Ectodermal cell (in vitro differentiated cells): Measurements from ENCODE around the gene DRAXIN.

ENCODE experiments used
- H3K27ac ChIP-seq: 2 replicates; pipeline ENCODE4 v1.7.0; 2013; ENCODE audit warnings: mild to moderate bottlenecking, low read depth, low read length; ENCODE audit not compliant: insufficient read depth, poor library complexity, severe bottlenecking
- H3K27me3 ChIP-seq: 2 replicates; pipeline ENCODE4 v1.7.0; 2013; ENCODE audit warnings: mild to moderate bottlenecking, low read length; ENCODE audit not compliant: insufficient read depth, control insufficient read depth, poor library complexity, severe bottlenecking
- H3K36me3 ChIP-seq: one replicate; pipeline ENCODE4 v1.7.0; 2013; ENCODE audit warnings: low read length; ENCODE audit not compliant: control insufficient read depth, insufficient read depth
- H3K4me1 ChIP-seq: one replicate; pipeline ENCODE4 v1.7.0; 2013; ENCODE audit warnings: low read length; ENCODE audit not compliant: control insufficient read depth, insufficient read depth
- H3K4me3 ChIP-seq: 2 replicates; pipeline ENCODE4 v1.7.0; 2013; ENCODE audit warnings: low read depth, low read length, control low read depth; ENCODE audit not compliant: insufficient read depth
- H3K9me3 ChIP-seq: 2 replicates; pipeline ENCODE4 v1.7.0; 2013; ENCODE audit warnings: mild to moderate bottlenecking, low read length, moderate library complexity; ENCODE audit not compliant: control insufficient read depth
- WGBS, 2 experiments: methylation state at CpG; one replicate each; pipeline ENCODE4 v1.1.7; 2013; ENCODE audit warnings: missing lambda C conversion rate in 2 of 2; 5-methylcytosine and 5-hydroxymethylcytosine counted together

The DRAXIN gene

GRCh38 chr1:11649237-11649623, 42.3 kb upstream of the DRAXIN start:
- Histone ChIP-seq H3K36me3 (no peaks in the 10 kb centered on the region), H3K9me3 (no peaks in the 10 kb centered on the region), H3K4me3 (no peak overlapping the region), H3K4me1 (peaks cover 15% of the 10 kb centered on the region), H3K27ac (no peak overlapping the region), H3K27me3 (peaks cover 65% of the 10 kb centered on the region)
- 39% methylated on average over 8 of the region's 9 CpGs for WGBS, 2 experiments

- WGBS, 2 experiments = 45 to 54% methylated on average over 21 of the region's 21 CpGs
- no peak overlapping the region for H3K27ac ChIP-seq
- no peaks in the 10 kb centered on the region for H3K36me3 ChIP-seq
- H3K9me3 ChIP-seq = no peaks in the 10 kb centered on the region
- peaks cover 69% of the 10 kb centered on the region for H3K27me3 ChIP-seq
- peaks cover 15% of the 10 kb centered on the region for H3K4me1 ChIP-seq
- H3K4me3 ChIP-seq = peak overlapping the region; percentile 10
Measured at GRCh38 chr1:11649624-11650330, 41.7 kb upstream of the DRAXIN start.

DNA sequence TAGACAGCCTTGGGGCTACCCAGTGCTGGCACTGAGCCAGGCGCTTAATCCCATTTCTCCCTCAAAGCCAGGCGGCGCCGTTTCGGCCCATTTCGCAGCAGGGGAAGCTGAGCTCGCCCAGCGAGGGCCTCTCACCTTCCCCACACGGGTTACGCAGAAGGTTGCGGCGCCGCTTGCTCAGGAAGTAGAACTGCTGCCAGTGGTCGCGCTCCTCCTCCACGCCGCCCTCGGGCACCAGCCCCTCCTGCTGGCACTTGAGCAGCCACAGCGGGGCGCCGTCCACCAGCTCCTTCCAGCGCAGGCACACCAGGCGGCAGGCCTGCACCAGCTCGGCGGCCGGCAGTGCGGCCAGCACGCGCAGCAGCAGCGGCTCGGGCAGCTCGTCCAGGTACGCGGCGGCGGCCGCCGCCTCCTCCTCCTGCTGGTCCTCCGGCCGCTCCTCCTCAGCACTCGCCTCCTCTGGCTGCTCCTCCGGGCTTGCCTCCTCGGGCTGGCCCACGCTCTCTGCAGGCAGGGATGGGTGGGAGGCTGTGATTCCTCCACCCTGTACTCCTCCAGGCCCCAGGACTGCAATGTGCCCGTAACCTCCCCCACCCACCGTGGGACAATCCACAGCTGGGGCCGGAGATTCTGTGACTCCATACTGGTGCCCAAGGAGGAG, 41.0 kb upstream of the DRAXIN start:
- 6 to 8% methylated on average over 47 of the region's 47 CpGs for WGBS, 2 experiments
- peaks cover 71% of the 10 kb centered on the region for H3K27me3 ChIP-seq
- peaks cover 17% of the 10 kb centered on the region for H3K4me1 ChIP-seq

GRCh38 chr1:11651017-11651416, 40.5 kb upstream of the DRAXIN start:
- 85 to 87% methylated on average over 3 to 4 of the region's 4 CpGs for WGBS, 2 experiments
- peaks cover 77% of the 10 kb centered on the region for H3K27me3 ChIP-seq

More for the DNA sequence above, 41.0 kb upstream of the DRAXIN start:
- Histone ChIP-seq H3K36me3 (no peaks in the 10 kb centered on the region), H3K4me3 (peak overlapping the region; percentile 10), H3K27ac (no peak overlapping the region), H3K9me3 (no peaks in the 10 kb centered on the region)

DNA sequence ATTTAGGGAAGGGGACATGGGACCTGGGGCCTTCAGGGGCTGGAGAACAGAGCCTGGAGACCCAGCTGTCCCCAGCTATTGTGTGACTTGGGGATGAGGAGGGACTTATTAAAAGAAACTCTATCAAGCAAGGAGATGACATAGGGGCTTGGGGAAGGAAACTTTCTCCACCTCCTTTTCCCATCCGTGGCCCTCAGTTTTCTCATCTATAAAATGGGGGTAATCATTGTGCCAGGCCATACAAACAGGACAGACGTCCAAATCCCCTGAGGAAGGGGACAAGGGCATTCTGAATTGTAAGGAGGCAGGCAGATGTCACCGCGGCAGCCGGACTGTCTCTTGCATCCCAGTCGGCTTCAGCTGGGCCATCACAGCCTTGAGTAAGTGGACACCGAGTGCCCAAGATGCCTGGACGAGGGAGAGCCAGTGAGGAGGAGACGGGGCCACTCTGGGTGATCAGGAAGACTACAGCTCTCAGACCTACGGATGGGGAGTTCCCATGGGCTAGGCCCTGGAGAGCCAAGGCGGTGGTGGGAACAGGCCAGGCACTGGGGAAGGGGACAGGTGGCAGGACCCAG, 39.2 kb upstream of the DRAXIN start:
- peaks cover 21% of the 10 kb centered on the region for H3K4me1 ChIP-seq
- H3K9me3 ChIP-seq = no peaks in the 10 kb centered on the region
- WGBS, 2 experiments = 93 to 95% methylated on average over 11 of the region's 11 CpGs
- no peaks in the 10 kb centered on the region for H3K36me3 ChIP-seq
- H3K4me3 ChIP-seq = no peak overlapping the region
- H3K27ac ChIP-seq = no peak overlapping the region
- peaks cover 77% of the 10 kb centered on the region for H3K27me3 ChIP-seq

More at GRCh38 chr1:11651017-11651416, 40.5 kb upstream of the DRAXIN start:
- H3K9me3 ChIP-seq = no peaks in the 10 kb centered on the region
- H3K27ac ChIP-seq = no peak overlapping the region
- H3K4me3 ChIP-seq = no peak overlapping the region
- H3K4me1 ChIP-seq = peaks cover 21% of the 10 kb centered on the region
- H3K36me3 ChIP-seq = no peaks in the 10 kb centered on the region

- peaks cover 71% of the 10 kb centered on the region for H3K27me3 ChIP-seq
- H3K9me3 ChIP-seq = no peaks in the 10 kb centered on the region
- no peaks in the 10 kb centered on the region for H3K36me3 ChIP-seq
- H3K4me1 ChIP-seq = peaks cover 15% of the 10 kb centered on the region
- 61% methylated on average over 17 of the region's 17 CpGs for WGBS, 2 experiments
- H3K27ac ChIP-seq = no peak overlapping the region
- no peak overlapping the region for H3K4me3 ChIP-seq
Measured at GRCh38 chr1:11653101-11653860, 38.2 kb upstream of the DRAXIN start.

GRCh38 chr1:11653861-11654136, 37.7 kb upstream of the DRAXIN start:
- peak overlapping the region; percentile 57 for H3K4me3 ChIP-seq
- H3K36me3 ChIP-seq = no peaks in the 10 kb centered on the region
- WGBS, 2 experiments = 30 to 45% methylated on average over 7 of the region's 7 CpGs
- H3K27ac ChIP-seq = no peak overlapping the region
- H3K4me1 ChIP-seq = peaks cover 13% of the 10 kb centered on the region
- no peaks in the 10 kb centered on the region for H3K9me3 ChIP-seq
- H3K27me3 ChIP-seq = peaks cover 66% of the 10 kb centered on the region

DNA sequence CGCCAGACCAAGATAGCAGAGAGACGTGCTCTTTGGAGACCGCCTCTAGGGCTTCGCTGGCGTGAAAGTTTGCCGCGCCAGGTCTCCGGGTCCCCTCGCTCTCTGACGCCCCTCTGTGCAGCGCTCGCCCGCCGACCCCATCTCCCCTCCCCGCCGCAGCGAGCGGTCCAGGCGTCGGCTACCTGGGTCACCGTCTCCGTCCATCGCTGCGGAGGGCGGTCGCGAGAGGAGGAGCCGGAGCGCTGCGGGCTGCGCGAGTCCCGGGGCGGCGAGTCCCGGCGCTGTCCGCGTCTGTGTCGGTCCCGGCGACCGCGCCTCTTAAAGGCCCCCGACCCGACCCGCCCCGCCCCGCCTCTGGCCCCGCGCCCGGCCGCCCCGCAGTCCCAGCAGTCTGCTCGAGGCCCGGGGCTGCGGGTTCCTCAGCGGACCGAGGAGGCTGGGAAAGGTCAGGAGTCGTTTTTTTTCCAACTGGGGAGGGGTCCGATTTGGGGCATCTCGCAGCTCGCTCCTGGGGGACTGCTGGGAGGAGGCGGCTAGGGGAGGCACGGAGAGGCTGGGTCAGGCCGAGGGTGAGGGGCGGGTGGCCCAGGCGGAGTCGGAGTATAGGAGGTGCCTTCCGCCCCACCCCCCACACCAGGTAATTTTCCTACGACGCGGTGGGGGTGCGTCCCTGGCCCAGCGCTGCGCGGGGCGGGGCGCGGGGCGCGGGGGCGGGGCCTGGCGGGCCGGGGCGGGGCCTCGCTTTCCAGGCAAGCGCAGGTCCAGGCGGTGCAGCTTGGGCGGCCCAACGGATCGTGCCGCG, 37.2 kb upstream of the DRAXIN start, which contains the start of the genes FBXO2 and FBXO44:
Gene FBXO2, minus strand, starts transcription at position 293 of the 802 bp plus-strand sequence. Its CDS starts 89 bp downstream, at position 204.
Gene FBXO44, plus strand, starts transcription at position 741 of the 802 bp plus-strand sequence. CDS start 959 bp downstream, outside the sequence.
- H3K27ac ChIP-seq = no peak within 1 kb of the TSS
- no peaks in the 10 kb centered on the region for H3K9me3 ChIP-seq
- no peaks in the 10 kb centered on the region for H3K36me3 ChIP-seq
- peaks cover 61% of the 10 kb centered on the region for H3K27me3 ChIP-seq
- H3K4me1 ChIP-seq = peaks cover 13% of the 10 kb centered on the region
- peak within 1 kb of the TSS; percentile 57 for H3K4me3 ChIP-seq
- WGBS, 2 experiments = 1% methylated on average over 94 of the region's 94 CpGs

DNA sequence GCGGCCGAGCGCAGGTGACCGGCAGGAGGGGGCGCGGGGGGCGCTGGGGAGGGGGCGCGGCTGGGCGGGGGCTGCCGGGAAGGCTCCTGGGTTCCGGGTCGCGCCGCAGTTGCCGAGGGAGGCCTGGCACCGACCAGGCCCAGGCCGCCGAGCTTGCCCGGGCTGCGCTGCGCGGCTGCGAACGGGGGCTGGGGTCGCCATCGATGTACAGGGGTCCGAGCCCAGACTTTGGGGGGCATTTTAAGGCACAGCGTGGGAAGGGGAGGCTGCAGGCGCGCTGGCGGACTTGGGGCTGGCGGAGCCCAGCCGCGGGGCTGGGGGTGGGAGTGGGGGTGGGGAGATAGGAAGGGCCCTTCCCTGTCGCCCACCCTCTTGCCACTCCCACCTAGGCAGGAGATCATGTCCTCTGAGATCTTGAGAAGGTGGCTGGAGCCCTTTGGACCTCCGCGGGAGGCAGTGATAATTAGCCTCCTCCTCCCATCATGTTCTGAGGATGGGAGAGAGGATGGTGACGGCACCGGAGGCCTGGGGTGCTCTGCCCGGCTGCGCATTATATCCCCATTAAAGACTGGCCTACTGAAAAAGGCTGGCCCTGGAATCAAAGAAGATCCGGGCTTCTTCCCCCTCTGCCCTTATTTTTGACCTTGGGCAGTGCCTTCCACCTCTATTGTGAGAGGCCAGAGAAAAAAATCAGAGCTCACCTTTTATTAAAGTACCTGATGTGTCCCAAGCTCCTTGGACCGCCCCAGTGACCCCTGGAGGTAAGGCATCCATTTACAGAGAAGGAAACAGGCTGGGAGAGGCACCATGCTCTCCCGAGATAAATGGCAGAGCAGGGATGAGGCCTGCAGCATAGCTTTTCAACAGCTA, 36.3 kb upstream of the DRAXIN start:
- peaks cover 9% of the 10 kb centered on the region for H3K4me1 ChIP-seq
- no peaks in the 10 kb centered on the region for H3K36me3 ChIP-seq
- no peak overlapping the region for H3K27ac ChIP-seq
- H3K9me3 ChIP-seq = no peaks in the 10 kb centered on the region
- peaks cover 52% of the 10 kb centered on the region for H3K27me3 ChIP-seq
- 8 to 9% methylated on average over 44 to 45 of the region's 45 CpGs for WGBS, 2 experiments
- H3K4me3 ChIP-seq = peak overlapping the region; percentile 57
